Peyer's patch (tissue), 4 donors: Measurements from ENCODE around the gene SIX3. TPM values are rescaled to one million over a fixed set of nuclear protein-coding genes. Genes with fewer than 3 reads are reported as not detected.

Source experiments
- DNase-seq, 3 donors: peaks; one replicate each; pipeline ENCODE4 v3.0.0-alpha.2; 2017 to 2019
- H3K27ac ChIP-seq, 4 donors: fragments of 200-600 bp; sonication (generic); one replicate each; pipeline ENCODE4 v1.5.1; 2016 to 2019
- H3K27me3 ChIP-seq, 2 donors: fragments of 200-600 bp; sonication (generic); one replicate each; pipeline ENCODE4 v1.5.1; 2019
- H3K36me3 ChIP-seq, 3 donors: fragments of 200-600 bp; sonication (generic); one replicate each; pipeline ENCODE4 v1.5.1; 2016 to 2019
- H3K4me1 ChIP-seq, 4 donors: fragments of 200-600 bp; sonication (generic); one replicate each; pipeline ENCODE4 v1.5.1; 2016 to 2019
- H3K4me3 ChIP-seq, 4 donors: fragments of 200-600 bp; sonication (generic); 1 replicate in 3 of 4; 2 replicates in 1 of 4; pipeline ENCODE4 v1.5.1; 2016 to 2019; ENCODE audit warnings: mild to moderate bottlenecking in 1 of 4
- H3K9me3 ChIP-seq, 4 donors: fragments of 200-600 bp; sonication (generic); one replicate each; pipeline ENCODE4 v1.5.1; 2016 to 2019; ENCODE audit warnings: mild to moderate bottlenecking in 1 of 4
- POLR2A ChIP-seq, 2 donors: fragments of 450-650 bp; IDR thresholded peaks; one replicate each; pipeline ENCODE4 v1.5.1; 2017; ENCODE audit warnings: antibody characterized with exemption in 2 of 2, mild to moderate bottlenecking in 2 of 2, moderate library complexity in 2 of 2
- total RNA-seq, 4 donors: library from RNA; depleted of rRNA; stranded (reverse); fragments of >200 nt; gene quantifications; one replicate each; pipeline ENCODE4 v1.1.0, GENCODE V29; 2016
- TF ChIP-seq, protein P1 (sequence below), 6 experiments: fragments of 450-650 bp in 4 of 6; fragments of 200-600 bp in 2 of 6; sonication (generic) in 1 of 6; IDR thresholded peaks; one replicate each; pipeline ENCODE4 v1.5.1; 2017 to 2019; ENCODE audit warnings: antibody characterized with exemption in 6 of 6, mild to moderate bottlenecking in 3 of 6, moderate library complexity in 1 of 6

The SIX3 gene
- total RNA-seq, 4 donors from 2014 or later, result not detected

DNA sequence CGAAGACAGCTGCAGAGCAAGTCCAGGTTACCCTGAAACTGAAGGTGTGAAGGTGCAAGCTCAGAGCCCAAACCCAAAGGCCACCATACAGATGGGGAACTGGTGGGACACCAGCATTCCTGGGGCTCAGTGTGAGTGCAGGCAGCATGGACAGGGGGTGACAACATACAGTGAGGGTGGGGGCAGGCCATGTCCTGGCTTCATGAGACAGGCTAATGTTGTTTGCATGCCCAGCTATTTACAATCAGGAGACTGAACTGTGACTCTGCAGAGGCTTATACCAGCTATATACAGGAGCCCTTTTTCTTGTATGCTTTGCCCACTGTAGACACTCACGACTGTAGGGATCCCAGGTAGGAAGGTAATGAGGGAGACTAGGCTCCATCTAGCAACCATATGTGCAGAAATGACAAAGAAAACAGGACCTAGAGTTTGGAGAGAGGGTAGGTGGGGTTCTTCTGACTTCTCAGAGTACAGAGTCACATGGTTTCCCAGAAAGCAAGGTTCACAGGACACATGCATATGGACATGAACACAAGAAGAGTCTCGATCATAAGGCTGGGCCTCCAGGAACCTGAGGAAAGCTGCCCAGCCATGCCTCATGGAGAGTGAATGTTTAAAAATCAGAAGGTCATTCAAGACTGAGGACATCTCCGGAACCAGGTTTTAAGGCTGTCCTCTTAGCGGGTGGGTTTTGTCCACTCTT, 26.4 kb downstream of the SIX3 start:
- DNase-seq, result no peak
- H3K9me3 ChIP-seq, result no peaks in the 10 kb centered on the region
- no peak overlapping the region for H3K4me3 ChIP-seq
- H3K36me3 ChIP-seq, result no peaks in the 10 kb centered on the region
- no peaks in the 10 kb centered on the region for H3K27me3 ChIP-seq
- TF ChIP-seq, protein P1, sequence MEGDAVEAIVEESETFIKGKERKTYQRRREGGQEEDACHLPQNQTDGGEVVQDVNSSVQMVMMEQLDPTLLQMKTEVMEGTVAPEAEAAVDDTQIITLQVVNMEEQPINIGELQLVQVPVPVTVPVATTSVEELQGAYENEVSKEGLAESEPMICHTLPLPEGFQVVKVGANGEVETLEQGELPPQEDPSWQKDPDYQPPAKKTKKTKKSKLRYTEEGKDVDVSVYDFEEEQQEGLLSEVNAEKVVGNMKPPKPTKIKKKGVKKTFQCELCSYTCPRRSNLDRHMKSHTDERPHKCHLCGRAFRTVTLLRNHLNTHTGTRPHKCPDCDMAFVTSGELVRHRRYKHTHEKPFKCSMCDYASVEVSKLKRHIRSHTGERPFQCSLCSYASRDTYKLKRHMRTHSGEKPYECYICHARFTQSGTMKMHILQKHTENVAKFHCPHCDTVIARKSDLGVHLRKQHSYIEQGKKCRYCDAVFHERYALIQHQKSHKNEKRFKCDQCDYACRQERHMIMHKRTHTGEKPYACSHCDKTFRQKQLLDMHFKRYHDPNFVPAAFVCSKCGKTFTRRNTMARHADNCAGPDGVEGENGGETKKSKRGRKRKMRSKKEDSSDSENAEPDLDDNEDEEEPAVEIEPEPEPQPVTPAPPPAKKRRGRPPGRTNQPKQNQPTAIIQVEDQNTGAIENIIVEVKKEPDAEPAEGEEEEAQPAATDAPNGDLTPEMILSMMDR (IDR thresholded peaks at IDR 0.05), result no peak
- no peak for TF ChIP-seq POLR2A (IDR thresholded peaks at IDR 0.05)
- no peak overlapping the region for H3K27ac ChIP-seq
- H3K4me1 ChIP-seq, result no peaks in the 10 kb centered on the region

DNA sequence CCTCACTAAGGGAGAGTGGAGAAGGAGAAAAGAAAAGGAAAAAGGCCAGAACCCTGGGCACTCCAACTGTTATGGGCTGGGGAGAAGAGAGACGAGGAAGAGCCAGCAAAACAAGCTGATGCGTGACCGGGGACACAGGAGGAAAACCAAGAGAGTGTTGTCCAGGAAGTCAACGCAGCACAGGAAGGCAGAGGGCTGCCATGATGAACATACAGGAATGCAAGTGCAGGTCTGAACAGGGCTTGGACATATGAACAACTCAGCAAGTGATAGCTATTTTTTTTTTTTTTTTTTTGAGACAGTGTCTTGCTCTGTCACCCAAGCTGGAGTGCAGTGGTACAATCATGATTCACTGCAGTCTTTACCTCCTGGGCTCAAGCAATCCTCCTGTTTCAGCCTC, 28.4 kb downstream of the SIX3 start:
- H3K27me3 ChIP-seq, result no peaks in the 10 kb centered on the region
- no peak for DNase-seq
- no peaks in the 10 kb centered on the region for H3K9me3 ChIP-seq
- H3K4me1 ChIP-seq, result no peaks in the 10 kb centered on the region
- no peak overlapping the region for H3K27ac ChIP-seq
- H3K36me3 ChIP-seq, result no peaks in the 10 kb centered on the region
- H3K4me3 ChIP-seq, result no peak overlapping the region
- no peak for TF ChIP-seq POLR2A (IDR thresholded peaks at IDR 0.05)
- TF ChIP-seq, protein P1 (IDR thresholded peaks at IDR 0.05), result no peak

DNA sequence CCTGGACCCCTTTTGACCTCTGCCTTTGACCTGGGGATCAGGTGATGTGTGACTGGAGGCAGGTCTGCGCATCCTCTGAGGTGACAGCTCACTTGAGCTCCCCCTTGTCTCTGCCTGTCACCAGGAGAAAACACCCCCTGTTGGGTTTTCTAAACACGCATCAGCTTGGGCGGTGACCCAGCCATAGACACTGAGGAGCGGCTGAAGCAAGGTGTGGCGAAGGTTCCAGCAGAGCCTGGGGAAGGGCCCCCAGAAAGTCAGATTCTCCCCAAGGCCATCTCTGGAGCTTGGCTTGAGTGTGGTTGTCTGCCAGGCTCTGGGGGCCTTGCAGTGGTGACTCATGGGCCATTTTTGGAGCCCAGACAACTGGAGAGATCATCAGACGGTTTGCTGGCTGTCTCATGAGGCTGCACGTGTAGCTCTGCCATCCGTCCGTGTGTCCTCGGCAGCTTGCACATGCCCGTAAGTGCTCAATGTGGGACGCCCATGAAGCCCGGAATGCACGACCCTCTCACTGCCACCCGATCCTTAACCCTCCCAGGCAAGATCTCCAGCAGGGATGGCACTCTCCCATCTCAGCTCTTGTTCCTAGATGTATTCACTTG, 29.4 kb downstream of the SIX3 start:
- no peaks in the 10 kb centered on the region for H3K27me3 ChIP-seq
- H3K4me3 ChIP-seq, result no peak overlapping the region
- no peaks in the 10 kb centered on the region for H3K4me1 ChIP-seq
- no peak for DNase-seq
- no peaks in the 10 kb centered on the region for H3K36me3 ChIP-seq
- no peak overlapping the region for H3K27ac ChIP-seq
- H3K9me3 ChIP-seq, result no peaks in the 10 kb centered on the region
- TF ChIP-seq POLR2A (IDR thresholded peaks at IDR 0.05), result no peak
- TF ChIP-seq, protein P1 (IDR thresholded peaks at IDR 0.05), result no peak

DNA sequence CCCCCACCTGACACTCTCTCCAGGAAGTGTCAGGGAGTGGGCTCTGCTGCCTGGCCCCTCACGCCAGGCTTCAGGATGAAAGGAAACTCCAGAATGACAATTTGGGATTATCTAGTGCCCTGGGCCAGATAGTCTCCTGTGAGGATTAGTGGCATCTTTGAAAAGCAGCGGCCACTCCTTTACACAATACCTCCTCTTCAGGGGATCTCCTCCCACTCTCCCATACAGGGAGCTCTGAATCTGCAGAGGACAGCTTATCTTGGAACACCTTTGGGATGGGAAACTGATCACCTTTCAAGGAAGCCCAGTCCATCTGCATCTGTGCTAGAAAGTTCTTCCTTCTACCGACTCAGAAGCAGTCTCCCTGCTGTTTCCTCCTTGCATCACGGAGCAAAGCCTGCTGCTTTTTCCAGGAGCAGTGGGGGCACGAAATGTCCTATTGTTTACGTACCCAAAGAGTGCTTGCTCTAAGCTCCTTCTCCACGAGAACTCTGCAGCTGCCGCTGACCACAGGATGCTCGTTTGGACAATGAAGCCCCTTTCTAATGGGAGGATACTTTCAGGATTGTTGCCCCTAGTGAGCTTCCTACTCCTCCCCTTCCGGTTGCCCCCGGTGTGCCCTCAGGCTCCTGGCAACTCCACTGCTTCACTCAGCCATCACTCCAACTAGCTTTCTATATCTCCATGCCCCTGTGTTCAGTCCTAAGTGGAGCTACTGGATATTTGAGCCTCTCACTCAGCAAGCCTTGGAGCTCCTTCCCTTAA, 31.5 kb downstream of the SIX3 start:
- Histone ChIP-seq H3K4me1 (no peaks in the 10 kb centered on the region), H3K36me3 (no peaks in the 10 kb centered on the region), H3K27ac (no peak overlapping the region), H3K4me3 (no peak overlapping the region), H3K9me3 (no peaks in the 10 kb centered on the region), H3K27me3 (no peaks in the 10 kb centered on the region)
- TF ChIP-seq, protein P1 (IDR thresholded peaks at IDR 0.05), result no peak
- no peak for TF ChIP-seq POLR2A (IDR thresholded peaks at IDR 0.05)
- no peak for DNase-seq

DNA sequence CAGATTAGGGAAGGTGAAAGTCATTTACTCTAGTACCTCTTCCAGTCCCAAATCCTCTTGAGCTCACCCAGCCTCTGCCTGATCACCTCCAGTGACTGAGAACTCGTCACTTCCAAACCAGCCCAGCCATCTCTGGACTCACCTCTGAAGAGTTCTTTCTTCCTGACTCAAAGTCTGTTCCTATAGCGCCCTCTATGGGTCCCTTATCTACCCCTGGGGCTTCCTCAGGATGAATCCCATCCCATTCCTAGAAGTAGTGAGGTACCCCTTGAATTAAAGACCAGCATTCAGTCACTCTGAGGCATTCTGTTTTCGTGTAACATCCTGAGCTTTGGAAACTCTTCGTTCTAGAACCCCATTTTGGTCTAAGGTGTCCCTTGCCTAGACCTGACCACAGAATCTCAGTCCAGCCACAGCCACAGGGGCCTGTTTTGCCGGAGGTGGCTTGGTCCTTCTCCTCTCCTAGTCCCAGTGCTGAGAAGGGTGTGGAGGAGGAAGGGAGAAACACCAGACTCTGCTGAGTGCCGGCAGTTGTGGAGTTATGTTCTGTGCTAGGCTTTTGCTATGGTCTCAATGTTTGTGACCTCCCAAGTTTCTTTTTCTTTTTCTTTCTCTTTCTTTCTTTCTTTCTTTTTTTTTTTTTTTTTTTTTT, 32.7 kb downstream of the SIX3 start:
- H3K36me3 ChIP-seq, result no peaks in the 10 kb centered on the region
- no peak for DNase-seq
- no peak for TF ChIP-seq POLR2A (IDR thresholded peaks at IDR 0.05)
- TF ChIP-seq, protein P1 (IDR thresholded peaks at IDR 0.05), result peak in 2 of 6 experiments; percentile 10 to 15
- no peaks in the 10 kb centered on the region for H3K9me3 ChIP-seq
- H3K27me3 ChIP-seq, result no peaks in the 10 kb centered on the region
- H3K4me1 ChIP-seq, result no peaks in the 10 kb centered on the region
- no peak overlapping the region for H3K27ac ChIP-seq
- H3K4me3 ChIP-seq, result no peak overlapping the region
